B cell (primary cell): ENCODE results near the gene CTPS2. TPM values are rescaled to one million over a fixed set of nuclear protein-coding genes. Genes with fewer than 3 reads are reported as not detected.
A peak's percentile ranks its signal among the peaks of the same experiment; 100 is the strongest.
"Not testable (repeated sequence)": the region's sequence is repeated elsewhere in the genome, so short reads cannot be mapped to it uniquely, and the experiment has no call there.

ENCODE experiments used
- ATAC-seq: fragments of 200-7000 bp; cut with Tn5 transposase; one replicate; pipeline ENCODE4 v1.10.0; 2021; ENCODE audit warnings: low read depth, mild to moderate bottlenecking, moderate number of reproducible peaks, moderate library complexity
- CTCF ChIA-PET: fragments of 350-600 bp; sonication (Branson Sonifier 250); formaldehyde crosslinking; loops from one replicate; lab custom pipeline; 2021; ENCODE audit warnings: antibody characterized with exemption, inconsistent platforms; lab: Charles Lee
- POLR2A ChIA-PET: fragments of 350-600 bp; sonication (Branson Sonifier 250); formaldehyde crosslinking; loops from one replicate; lab custom pipeline; 2021; ENCODE audit warnings: antibody characterized with exemption; lab: Charles Lee
- DNase-seq: peaks from one replicate; pipeline ENCODE4 v3.0.0; 2013
- H2AFZ ChIP-seq: 2 replicates; pipeline ENCODE4 v1.6.1; 2012; ENCODE audit warnings: mild to moderate bottlenecking, low read depth, low read length; ENCODE audit not compliant: insufficient read depth, poor library complexity, severe bottlenecking
- H3K27ac ChIP-seq, 2 donors: 1 replicate in 1 of 2; 2 replicates in 1 of 2; pipeline ENCODE4 v1.5.1; 2012 to 2013; ENCODE audit warnings: low read length in 2 of 2, mild to moderate bottlenecking in 2 of 2, moderate library complexity in 1 of 2
- H3K27me3 ChIP-seq, 4 experiments: fragments of 200-600 bp in 1 of 4; sonication (generic) in 1 of 4; replicated peaks in 1 of 4; 1 replicate in 2 of 4; 2 replicates in 2 of 4; pipeline versions ENCODE4 v1.6.1 to v1.7.0; 2013 to 2016; ENCODE audit warnings: low read length in 3 of 4, mild to moderate bottlenecking in 2 of 4, mixed read lengths in 1 of 4, moderate library complexity in 1 of 4; ENCODE audit not compliant: insufficient read depth in 4 of 4, control insufficient read depth in 3 of 4; ENCODE audit errors: control extremely low read depth in 1 of 4
- H3K36me3 ChIP-seq, 2 experiments: replicated peaks in 1 of 2; 1 replicate in 1 of 2; 2 replicates in 1 of 2; pipeline versions ENCODE4 v1.6.1 to v1.7.1; 2013; ENCODE audit warnings: low read length in 1 of 2; ENCODE audit not compliant: insufficient read depth in 2 of 2, control insufficient read depth in 1 of 2; ENCODE audit errors: control extremely low read depth in 1 of 2, extremely low read depth in 1 of 2
- H3K4me1 ChIP-seq, 2 donors: fragments of 200-600 bp in 1 of 2; sonication (generic) in 1 of 2; 1 replicate in 1 of 2; 2 replicates in 1 of 2; pipeline versions ENCODE4 v1.5.1 to v1.6.1; 2013 to 2017; ENCODE audit warnings: low read length in 2 of 2; ENCODE audit not compliant: control insufficient read depth in 2 of 2, insufficient read depth in 2 of 2
- H3K4me2 ChIP-seq: replicated peaks from 2 replicates; pipeline ENCODE3; 2012; ENCODE audit warnings: mild to moderate bottlenecking, low read depth, low read length; ENCODE audit not compliant: poor library complexity, severe bottlenecking
- H3K4me3 ChIP-seq, 5 experiments: fragments of 200-600 bp in 1 of 5; sonication (generic) in 1 of 5; 1 replicate in 3 of 5; 2 replicates in 2 of 5; pipeline versions ENCODE4 v1.5.1 to v1.7.0; 2011 to 2016; ENCODE audit warnings: low read length in 4 of 5, mild to moderate bottlenecking in 4 of 5, low read depth in 2 of 5, control low read depth in 1 of 5, moderate library complexity in 1 of 5; ENCODE audit not compliant: insufficient read depth in 1 of 5; ENCODE audit errors: control extremely low read depth in 1 of 5, extremely low read depth in 1 of 5
- H3K79me2 ChIP-seq: fragments of 200-600 bp; sonication (generic); one replicate; pipeline ENCODE4 v1.6.0; 2016; ENCODE audit warnings: low read length; ENCODE audit not compliant: control insufficient read depth, insufficient read depth
- H3K9ac ChIP-seq: fragments of 200-600 bp; sonication (generic); 2 replicates; pipeline ENCODE4 v1.6.1; 2017; ENCODE audit warnings: mild to moderate bottlenecking, low read length, moderate library complexity
- H3K9me3 ChIP-seq, 3 donors: one replicate each; pipeline versions ENCODE4 v1.6.1 to v1.7.1; 2013; ENCODE audit warnings: low read length in 2 of 3; ENCODE audit not compliant: control insufficient read depth in 2 of 3, insufficient read depth in 1 of 3; ENCODE audit errors: control extremely low read depth in 1 of 3
- H4K20me1 ChIP-seq: 2 replicates; pipeline ENCODE4 v1.6.0; 2012; ENCODE audit warnings: mild to moderate bottlenecking, low read length; ENCODE audit not compliant: insufficient read depth, control insufficient read depth, poor library complexity, severe bottlenecking
- H3K27ac Mint-ChIP-seq: one replicate; pipeline ENCODE4 v1.8.0; 2021; ENCODE audit warnings: mixed read lengths
- H3K27me3 Mint-ChIP-seq: one replicate; pipeline ENCODE4 v1.8.0; 2021; ENCODE audit warnings: mixed read lengths
- H3K4me1 Mint-ChIP-seq: one replicate; pipeline ENCODE4 v1.8.0; 2021; ENCODE audit warnings: mixed read lengths
- H3K4me3 Mint-ChIP-seq: one replicate; pipeline ENCODE4 v1.8.0; 2021; ENCODE audit warnings: mixed read lengths
- H3K9me3 Mint-ChIP-seq: one replicate; pipeline ENCODE4 v1.8.0; 2022; ENCODE audit warnings: mixed read lengths; ENCODE audit not compliant: insufficient read depth
- CTCF ChIP-seq: fragments of 200-600 bp; IDR thresholded peaks from one replicate; pipeline ENCODE4 v1.8.0; 2022; ENCODE audit warnings: antibody characterized with exemption, mild to moderate bottlenecking
- EZH2 ChIP-seq: IDR thresholded peaks from 2 replicates; pipeline ENCODE4 v1.6.1; 2012; ENCODE audit warnings: borderline replicate concordance, low read depth, mild to moderate bottlenecking, moderate library complexity, low read length; ENCODE audit not compliant: insufficient read depth, poor library complexity, severe bottlenecking
- WGBS: methylation state at CpG from one replicate; pipeline ENCODE4 v1.1.5; 2013; ENCODE audit warnings: missing lambda C conversion rate; ENCODE audit not compliant: insufficient coverage; 5-methylcytosine and 5-hydroxymethylcytosine counted together
- intact Hi-C: fragments of 100-400 bp; cut with micrococcal nuclease; formaldehyde crosslinking; loops from one replicate; pipeline ENCODE4 v1.10.0; 2022
- polyA minus RNA-seq: library from RNA; depleted of rRNA, polyadenylated mRNA; stranded (reverse); fragments of >200 nt; gene quantifications from 2 replicates; pipeline ENCODE4 v1.2.3, GENCODE V29; 2012
- polyA plus RNA-seq: library from polyadenylated mRNA; depleted of rRNA; stranded (reverse); fragments of >200 nt; gene quantifications from 2 replicates; pipeline ENCODE4 v1.2.3, GENCODE V29; 2012
- total RNA-seq, 2 donors: library from RNA; stranded (reverse); fragments of 120-200 nt in 1 of 2; gene quantifications; 1 replicate in 1 of 2; 2 replicates in 1 of 2; pipeline versions ENCODE4 v1.2.3 to v1.2.4, GENCODE V29; 2013 to 2022

The CTPS2 gene, protein sequence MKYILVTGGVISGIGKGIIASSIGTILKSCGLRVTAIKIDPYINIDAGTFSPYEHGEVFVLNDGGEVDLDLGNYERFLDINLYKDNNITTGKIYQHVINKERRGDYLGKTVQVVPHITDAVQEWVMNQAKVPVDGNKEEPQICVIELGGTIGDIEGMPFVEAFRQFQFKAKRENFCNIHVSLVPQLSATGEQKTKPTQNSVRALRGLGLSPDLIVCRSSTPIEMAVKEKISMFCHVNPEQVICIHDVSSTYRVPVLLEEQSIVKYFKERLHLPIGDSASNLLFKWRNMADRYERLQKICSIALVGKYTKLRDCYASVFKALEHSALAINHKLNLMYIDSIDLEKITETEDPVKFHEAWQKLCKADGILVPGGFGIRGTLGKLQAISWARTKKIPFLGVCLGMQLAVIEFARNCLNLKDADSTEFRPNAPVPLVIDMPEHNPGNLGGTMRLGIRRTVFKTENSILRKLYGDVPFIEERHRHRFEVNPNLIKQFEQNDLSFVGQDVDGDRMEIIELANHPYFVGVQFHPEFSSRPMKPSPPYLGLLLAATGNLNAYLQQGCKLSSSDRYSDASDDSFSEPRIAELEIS
- total RNA-seq (11.7 and 13.2 TPM in 2 replicates), polyA plus RNA-seq (2.5 and 2.8 TPM in 2 replicates), polyA minus RNA-seq (4.9 and 5.1 TPM in 2 replicates)
- total RNA-seq (2013): 8.6 TPM

GRCh38 chrX:16712548-16713155 lies at the start of gene CTPS2:
Gene CTPS2 (minus strand): TSS chrX:16712669. CDS start chrX:16702902, 9,767 bp downstream.
- POLR2A ChIA-PET: interaction anchor here (0.7 kb wide), 1 partner anchor 890 kb away, joined by 5 read pairs; no protein-coding TSS in a partner anchor
- TF ChIP-seq CTCF (no peak), EZH2 (no peak)
- intact Hi-C loops: loop anchor here (10.0 kb wide), 1 partner anchor 1022 kb away; the partner anchor contains the start of gene SCML1

DNA sequence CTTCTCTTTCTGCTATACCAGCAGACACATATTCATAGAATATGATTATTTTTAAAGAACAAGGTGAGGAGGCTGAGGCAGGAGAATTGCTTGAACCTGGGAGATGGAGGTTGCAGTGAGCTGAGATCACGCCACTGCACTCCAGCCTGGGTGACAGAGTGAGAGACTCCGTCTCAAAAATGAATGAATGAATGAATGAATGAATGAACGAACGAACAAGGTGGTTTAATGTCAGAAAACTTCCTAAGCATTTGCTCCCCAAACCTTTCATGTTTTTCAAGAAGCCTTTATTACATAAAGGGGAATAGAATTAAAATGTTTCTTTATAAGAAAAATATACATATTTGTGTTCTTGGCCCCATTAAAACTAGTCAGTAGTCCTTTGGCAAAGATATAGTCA lies 49.0 kb upstream of the CTPS2 start:
- H2AFZ ChIP-seq, H3K27me3 ChIP-seq, POLR2A ChIA-PET, H3K9me3 Mint-ChIP-seq, H3K9me3 ChIP-seq, H3K36me3 ChIP-seq, H3K79me2 ChIP-seq, H3K4me3 ChIP-seq, H3K4me3 Mint-ChIP-seq, H3K27ac Mint-ChIP-seq, H4K20me1 ChIP-seq, H3K27ac ChIP-seq, H3K4me2 ChIP-seq, H3K4me1 Mint-ChIP-seq, H3K27me3 Mint-ChIP-seq, ATAC-seq, CTCF ChIA-PET, H3K4me1 ChIP-seq, H3K9ac ChIP-seq, DNase-seq, intact Hi-C loops: not testable (repeated sequence)
- WGBS: 100% methylated on average over 1 of the region's 4 CpGs

More at GRCh38 chrX:16712548-16713155, at the start of gene CTPS2:
- DNase-seq (peak; percentile 53), ATAC-seq (peak; percentile 72)
- Histone ChIP-seq H4K20me1 (no peaks in the 10 kb centered on the region), H3K79me2 (peaks cover under 1% of the 10 kb centered on the region), H3K9me3 (no peaks in the 10 kb centered on the region), H3K4me2 (peak within 1 kb of the TSS; percentile 89), H3K9ac (peak within 1 kb of the TSS; percentile 72), H3K4me1 (peaks cover 12 to 13% of the 10 kb centered on the region in 2 donors), H3K27ac (peak within 1 kb of the TSS; percentile 29 to 57), H2AFZ (peak within 1 kb of the TSS; percentile 84), H3K27me3 (no peaks in the 10 kb centered on the region), H3K36me3 (no peaks in the 10 kb centered on the region), H3K4me3 (peak within 1 kb of the TSS; percentile 19 to 74 (median 64))
- Mint-ChIP-seq H3K9me3 (no peaks in the 10 kb centered on the region), H3K27me3 (no peaks in the 10 kb centered on the region), H3K27ac (peak within 1 kb of the TSS; percentile 86), H3K4me3 (peak within 1 kb of the TSS; percentile 89), H3K4me1 (peaks cover 19% of the 10 kb centered on the region)
- WGBS: 7% methylated on average over 19 of the region's 30 CpGs
- CTCF ChIA-PET: no interaction called here
